GM19328 (cell line): ENCODE data around the gene PTPRN2.
"Not testable (repeated sequence)": the region's sequence is repeated elsewhere in the genome, so short reads cannot be mapped to it uniquely, and the experiment has no call there.

ENCODE experiments used
- ATAC-seq: cut with Tn5 transposase; IDR thresholded peaks from one replicate; pipeline ENCODE4 v1.9.1; 2021; ENCODE audit warnings: mild to moderate bottlenecking, moderate library complexity; ENCODE audit not compliant: unreplicated experiment

Gene PTPRN2

DNA sequence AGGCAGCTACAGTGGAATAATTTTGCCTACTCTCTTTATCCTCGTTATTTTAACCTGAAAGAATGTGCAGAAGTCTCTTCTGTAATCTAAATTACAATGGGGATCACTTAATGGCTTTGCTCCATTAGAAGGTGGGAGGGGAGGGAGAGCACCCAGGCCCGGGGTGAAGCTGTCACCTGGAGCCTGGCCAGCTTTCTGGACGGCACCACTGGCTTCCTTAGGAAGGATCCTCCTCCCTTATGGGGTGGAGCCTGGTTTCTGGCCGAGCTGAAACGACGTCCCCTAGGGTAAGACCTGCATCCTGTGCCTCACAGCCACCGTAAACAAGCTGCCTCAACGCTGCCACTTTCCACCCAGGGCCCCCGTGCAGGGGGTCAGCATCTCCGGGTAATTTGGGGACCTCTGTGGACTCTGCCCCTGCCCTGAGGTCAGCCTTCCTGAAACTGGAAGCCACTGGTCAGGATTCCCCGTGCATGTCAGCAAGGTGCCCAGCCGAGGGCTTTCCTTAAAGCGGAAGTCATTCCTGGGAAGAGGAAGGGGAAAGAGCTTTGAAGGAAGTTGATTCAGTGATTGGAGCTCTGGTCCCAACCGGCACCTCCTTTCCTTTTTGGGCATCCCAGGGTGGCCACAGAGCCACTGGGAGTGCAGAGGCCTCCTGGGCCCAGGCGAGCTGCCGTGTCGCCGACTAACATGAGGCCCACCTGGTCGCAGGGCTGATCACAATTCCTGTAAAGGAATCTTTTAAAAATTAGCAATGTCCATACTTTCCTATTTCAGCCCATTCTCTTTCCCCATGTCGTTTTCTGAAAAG, 681.8 kb downstream of the PTPRN2 start:
- no peak for ATAC-seq

DNA sequence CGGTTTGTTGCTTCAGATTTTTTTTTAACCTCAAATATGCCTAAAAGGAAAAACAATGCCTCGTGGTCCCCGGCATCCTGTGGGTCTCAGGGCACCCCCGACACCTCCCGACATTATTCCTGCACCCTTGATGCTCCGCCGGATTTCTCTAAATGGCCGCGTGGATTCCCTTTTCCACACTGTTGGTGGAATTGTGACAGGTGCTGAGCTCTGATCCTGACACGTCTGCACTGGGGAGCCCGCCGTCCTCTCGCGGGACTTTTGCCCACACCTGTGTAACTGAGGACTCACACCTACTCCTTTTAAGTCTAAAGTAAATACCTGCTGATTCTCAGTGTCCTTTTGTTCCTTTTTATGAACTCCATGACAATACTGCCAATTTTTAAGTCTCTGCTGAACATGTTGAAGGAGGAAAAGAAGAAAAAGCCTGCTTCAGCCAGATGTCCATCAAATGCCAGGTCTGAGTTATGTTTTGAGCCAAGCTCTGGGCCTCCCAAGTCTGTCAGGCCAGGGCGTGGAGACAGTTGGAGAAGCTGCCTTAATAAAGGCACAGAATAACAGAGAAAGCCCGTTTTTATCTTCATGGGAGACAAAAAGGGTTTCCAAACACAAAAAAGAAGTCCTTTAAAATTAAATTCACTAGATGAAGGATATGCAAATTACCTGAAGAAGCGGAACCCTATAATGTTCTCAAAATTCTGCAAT, 682.6 kb downstream of the PTPRN2 start:
- no peak for ATAC-seq

DNA sequence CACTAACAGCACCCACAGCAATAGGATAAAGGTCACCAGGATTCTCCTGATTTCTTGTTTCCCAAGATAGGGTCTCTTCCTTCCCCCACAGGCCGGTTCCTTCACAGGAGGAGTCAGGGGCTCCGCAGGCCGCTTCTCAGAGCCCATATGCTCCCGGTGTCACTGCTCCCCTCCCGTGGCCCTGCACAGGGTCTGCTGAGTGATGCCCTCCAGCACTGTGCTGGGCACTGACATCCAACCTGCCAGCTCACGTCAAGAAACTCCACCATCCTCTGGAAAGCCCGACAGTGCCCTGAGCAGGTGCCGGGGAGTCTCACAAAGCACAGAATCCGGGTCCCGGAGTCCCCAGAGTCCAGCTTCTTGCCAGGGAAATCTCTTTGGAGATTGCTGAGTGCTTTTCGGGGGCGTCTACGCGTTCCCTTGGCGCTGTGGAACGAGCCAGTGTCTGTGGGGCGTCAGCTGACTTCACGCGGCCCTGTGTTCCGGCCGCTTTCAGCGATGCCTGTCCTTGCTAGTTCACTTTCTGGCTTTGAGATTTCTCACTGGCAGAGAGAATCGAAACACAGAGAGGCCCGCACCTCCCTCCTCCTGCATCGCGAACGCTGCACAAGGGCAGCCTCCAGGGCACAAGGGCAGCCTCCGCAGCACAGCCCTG, 683.3 kb downstream of the PTPRN2 start:
- no peak for ATAC-seq

DNA sequence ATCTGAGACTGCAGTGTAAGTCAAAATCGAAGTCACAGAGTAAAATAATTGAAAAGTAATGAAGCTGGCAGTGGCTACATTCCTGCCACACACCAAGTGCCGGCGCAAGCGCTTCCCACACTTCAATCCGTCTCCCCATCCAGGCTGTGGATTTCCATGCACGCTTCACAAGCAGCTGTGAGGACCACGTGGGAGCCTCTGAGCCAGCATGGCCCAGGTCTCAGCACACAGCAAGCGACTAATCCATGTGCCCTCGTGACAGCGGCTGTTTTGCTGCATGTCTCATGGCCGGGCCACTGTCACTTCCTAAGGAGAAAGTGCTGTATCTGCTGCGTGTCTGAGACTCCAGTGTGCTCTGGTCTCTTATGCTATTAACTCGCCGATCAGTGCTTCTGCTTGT, 683.9 kb downstream of the PTPRN2 start:
- ATAC-seq: no peak

DNA sequence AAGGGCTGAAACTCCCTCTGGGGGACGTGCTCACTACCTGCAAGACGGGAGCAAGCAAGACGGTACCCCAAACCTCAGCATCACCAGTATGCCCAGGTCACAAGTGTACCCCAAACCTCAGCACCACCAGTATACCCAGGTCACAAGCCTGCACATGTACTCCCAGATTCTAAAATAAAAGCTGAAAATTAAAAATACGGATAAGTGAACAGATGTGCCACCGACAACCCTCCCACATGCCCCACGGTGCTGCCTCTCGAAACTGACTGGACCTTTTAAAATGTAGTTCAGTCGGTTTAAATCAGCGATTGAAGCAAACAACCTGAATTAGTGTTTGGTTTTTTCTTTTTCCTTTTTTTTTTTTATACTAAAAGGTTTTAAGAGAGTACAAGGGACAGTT, 684.3 kb downstream of the PTPRN2 start:
- ATAC-seq: no peak

DNA sequence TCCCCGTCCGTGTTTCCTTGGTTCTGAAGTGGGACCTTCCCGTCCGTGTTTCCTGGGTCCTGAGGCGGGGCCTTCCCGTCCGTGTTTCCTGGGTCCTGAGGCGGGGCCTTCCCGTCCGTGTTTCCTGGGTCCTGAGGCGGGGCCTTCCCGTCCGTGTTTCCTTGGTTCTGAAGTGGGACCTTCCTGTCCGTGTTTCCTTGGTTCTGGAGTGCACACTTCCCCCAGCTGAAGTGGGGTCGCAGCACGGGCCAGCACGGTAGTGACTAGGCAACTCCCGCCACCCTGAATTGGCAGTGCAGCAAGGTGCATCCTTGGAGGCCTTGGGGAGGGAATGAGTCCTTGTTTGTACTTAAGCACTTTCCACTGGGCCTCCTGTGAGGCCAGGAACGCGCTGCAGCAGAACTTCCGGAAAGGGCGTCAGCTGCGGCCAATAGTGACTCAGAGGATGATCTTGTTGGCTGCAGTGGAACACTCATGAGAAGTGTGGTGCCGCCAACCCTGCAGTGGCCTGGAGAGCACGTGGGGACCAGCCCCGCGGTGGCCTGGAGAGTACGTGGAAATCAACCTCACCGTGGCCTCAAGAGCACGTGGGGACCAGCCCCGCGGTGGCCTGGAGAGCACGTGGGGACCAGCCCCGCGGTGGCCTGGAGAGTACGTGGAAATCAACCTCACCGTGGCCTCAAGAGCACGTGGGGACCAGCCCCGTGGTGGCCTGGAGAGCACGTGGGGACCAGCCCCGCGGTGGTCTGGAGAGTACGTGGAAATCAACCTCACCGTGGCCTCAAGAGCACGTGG, 685.6 kb downstream of the PTPRN2 start:
- not testable (repeated sequence) for ATAC-seq

DNA sequence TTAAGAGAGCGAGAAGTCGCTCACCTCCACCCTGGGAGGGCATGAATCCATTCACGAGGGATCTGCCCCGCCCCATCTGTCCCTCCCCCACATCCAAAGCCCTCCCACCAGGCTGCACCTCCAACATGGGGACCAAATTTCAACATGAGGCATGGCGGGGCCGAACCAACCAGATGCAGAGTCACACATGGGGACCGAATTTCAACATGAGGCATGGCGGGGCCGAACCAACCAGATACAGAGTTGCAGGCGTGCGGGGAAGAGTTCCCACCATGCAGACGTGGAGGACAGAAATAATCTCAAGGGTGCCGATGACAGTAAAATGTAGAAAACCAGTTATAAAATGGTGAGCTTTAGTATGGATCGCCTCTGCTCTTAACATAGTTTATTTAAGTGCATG, 686.5 kb downstream of the PTPRN2 start:
- no peak for ATAC-seq

DNA sequence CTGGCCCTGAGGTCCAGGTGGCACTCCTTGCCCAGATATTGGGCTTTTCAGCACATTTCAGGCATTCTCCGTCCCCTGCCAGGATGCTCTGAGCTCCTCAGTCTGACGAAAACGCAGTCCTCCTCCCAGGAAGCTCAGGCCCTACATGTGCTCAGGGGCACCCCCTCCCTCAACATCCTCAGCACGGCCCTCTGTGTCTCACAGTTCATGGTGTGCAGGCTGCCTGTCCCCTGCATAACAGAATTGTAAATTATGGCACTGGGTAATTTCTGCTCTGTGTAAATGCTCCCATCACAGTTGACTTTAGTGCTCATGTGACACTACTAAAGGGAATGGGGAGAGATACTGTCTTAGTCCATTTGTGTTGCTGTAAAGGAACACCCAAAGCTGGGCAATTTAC, 687.1 kb downstream of the PTPRN2 start:
- no peak for ATAC-seq

DNA sequence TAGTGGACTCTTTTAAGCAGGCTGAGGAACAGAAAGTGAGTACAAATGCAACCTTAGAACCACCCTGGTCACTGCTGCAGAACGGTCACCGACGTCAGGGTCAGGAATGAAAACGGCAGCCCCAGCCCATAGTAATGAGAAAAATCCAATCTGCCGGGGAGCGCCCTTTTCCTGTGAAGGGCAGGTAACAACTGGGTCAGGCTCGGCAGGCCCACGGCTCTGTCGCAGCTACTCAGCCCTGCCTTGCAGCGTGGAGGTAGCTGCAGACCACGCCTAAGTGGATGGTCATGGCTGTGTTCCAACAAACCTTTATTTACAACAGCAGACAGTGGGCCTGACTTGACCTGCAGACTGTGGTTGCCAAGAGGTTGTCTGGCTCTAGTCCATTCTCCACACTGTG, 687.6 kb downstream of the PTPRN2 start:
- no peak for ATAC-seq

DNA sequence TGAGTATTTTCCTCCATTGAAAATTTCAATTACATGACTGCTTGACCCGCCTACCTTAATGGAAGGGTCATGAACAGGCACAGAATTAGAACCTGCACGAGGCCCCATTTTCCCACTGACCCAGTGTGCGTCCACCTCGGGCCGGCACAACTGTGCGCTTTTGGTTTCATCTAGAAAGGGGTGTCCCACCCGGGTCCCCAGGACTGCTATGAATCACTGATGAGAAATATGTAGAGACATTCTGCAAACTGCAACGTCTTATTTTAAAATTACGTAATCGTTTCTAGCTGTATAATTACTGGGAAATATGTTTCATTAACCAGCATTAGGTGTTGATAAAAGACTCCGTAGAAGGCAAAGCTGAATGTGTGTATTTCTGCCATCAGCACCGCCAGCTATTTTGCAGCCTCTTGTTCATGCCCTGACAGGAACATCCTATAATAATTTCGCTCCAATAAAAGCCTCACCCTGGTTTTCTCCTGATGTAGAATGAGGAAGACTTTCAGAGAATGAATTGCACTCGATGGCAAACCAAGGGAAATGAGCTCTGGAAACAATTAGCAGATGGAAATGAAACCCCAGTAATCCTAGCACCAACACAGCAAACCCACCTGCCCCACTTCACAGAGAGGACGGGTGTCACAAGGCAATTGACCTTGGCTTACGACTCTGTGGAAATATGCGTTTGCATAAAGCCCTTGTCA, 688.7 kb downstream of the PTPRN2 start:
- no peak for ATAC-seq

DNA sequence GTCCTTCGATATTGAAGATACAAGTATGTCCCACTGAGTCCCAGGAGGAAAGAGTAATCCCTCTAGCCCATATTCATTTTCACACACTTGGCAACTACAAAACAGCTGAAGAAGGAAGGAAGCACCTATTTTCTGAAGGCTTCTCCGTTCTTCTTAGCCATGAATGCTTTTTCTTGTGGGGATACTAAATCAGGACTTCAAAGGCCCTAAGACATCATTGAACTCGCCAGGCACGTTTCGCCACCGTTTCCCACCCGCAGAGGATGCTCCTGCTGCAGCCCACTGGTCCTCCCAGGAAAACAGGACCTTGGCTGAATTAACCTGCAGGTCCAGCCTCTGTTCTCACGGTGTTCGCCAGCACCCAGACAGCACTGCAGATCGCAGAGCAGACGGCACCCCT, 689.4 kb downstream of the PTPRN2 start:
- ATAC-seq: no peak

DNA sequence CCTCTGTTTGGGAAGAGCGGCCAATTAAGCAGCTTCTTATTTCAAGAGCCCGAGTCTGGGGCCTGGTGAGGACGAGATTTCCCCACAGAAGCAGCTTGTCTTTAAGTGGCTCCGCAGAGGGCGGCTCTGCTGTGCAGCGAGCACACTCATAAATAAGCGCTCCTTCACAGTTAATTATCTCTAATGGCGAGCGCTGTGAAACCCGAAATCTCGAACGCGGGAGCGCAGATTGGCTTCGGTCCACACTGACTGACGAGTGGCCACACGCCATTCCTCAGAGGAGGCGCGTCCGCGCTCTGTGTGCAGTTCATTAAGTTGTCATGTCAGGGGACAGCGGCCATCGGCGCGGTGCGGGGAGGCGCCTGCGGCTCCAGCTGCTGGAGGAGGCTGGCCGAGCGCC, 689.9 kb downstream of the PTPRN2 start:
- ATAC-seq: no peak

DNA sequence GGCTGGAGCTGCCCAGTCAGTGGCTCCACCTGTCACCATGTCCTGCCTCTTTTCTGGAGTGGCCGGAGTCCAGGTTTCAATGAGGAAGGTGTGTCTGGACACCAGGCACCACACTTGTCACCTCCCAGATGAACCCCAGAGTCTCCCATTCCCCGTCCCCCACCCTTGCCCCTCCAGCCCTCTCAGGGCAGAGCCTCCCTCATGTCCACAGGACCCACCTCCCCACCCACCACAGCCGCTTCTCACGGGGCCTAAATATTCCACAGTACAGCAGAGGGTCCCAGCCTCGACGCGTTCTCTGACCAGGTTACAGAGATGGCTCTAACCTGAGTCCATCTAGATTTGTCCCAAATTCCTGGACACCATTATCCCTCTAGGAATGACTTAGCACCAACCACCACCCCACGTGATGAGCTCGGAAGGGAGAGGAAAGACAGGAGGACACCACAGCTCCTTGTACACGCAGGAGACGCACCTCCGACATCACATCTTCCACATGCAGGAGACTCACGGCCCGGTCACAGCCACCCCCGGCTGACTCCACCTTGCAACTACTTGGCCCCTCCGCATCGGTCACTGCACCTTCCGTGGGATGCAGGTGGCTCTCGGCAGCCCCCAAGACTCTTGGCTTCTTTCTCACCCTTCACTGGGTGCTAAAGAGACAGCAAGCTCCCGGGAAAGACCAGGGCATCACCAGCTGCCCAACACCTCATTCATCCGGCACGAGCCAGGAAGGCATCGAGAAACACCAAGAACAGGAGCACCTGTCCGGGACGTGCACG, 690.7 kb downstream of the PTPRN2 start:
- ATAC-seq: no peak

DNA sequence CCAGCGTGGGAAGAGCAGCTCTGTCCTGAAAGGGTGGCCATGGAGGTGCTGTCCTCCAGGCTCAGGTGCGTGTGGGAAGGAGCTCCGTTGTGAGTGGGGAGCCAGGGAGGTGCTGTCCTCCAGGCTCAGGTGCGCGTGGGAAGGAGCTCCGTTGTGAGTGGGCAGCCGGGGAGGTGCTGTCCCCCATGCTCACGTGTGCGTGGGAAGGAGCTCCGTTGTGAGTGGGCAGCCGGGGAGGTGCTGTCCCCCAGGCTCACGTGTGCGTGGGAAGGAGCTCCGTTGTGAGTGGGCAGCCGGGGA, 691.3 kb downstream of the PTPRN2 start:
- ATAC-seq: not testable (repeated sequence)

DNA sequence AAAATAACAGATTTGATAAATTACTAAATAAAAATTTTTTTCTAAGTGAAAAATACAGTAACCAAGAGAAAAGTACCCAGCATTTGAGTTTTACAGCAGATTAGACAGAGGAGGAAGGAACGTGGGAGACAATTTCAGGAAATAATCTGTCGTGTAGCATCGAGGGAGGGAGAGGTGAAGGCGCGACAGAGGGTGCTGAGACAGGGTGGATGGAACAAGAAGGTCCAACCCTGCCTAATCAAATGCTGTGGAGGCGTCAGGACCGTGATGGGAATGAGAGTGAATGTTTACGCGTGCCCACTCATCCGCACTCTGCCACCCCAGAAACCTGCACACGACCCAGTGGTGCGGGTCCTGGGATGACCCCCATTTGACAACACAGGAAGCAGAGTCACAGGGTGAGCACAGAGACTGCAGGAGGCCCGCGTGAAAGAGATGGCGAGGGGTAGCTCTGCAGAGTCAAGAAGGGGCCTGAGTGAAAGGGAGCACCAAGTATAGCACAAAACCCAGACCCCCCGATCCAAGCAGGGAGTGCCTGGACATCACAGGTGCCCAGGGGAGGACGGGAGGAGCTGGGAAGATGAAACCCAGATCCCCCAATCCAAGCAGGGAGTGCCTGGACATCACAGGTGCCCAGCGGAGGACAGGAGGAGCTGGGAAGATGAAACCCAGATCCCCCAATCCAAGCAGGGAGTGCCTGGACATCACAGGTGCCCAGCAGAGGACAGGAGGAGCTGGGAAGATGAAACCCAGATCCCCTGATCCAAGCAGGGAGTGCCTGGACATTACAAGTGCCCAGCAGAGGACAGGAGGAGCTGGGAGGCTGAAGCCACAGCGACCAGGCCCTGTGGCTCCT, 691.9 kb downstream of the PTPRN2 start:
- no peak for ATAC-seq

DNA sequence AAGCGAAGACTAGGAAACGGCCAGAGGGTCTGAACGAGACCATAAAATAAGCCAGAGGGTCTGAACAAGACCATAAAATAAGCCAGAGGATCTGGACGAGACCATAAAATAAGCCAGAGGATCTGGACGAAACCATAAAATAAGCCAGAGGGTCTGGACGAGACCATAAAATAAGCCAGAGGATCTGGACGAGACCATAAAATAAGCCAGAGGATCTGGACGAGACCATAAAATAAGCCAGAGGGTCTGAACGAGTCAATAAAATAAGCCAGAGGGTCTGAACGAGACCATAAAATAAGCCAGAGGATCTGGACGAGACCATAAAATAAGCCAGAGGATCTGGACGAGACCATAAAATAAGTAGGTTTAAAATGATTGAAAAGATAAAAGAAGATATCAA, 692.5 kb downstream of the PTPRN2 start:
- ATAC-seq: not testable (repeated sequence)

DNA sequence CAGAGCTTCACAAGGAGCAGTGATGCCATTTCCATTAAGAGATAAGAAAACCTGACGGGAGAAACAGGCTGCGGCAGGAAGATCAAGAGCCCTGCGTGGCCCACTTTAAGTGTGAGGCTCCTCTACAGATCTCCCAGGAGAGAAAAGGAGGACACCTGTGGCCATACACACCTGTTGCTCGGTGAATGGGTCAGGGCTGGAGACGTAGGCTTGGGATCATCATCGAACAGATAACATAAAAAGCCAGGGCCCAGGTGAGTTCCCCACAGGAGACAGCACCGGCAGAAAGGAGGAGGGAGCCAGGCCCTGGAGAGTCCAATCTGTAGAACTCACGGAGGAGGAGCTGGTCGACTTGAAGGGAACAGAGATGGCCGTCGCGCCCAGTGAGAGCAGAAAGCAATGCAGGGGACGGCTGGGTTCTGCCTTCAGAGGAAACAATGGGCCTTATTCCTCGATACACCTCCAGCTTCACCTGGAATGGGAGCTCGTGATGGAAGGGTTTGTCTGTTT, 694.0 kb downstream of the PTPRN2 start:
- no peak for ATAC-seq

DNA sequence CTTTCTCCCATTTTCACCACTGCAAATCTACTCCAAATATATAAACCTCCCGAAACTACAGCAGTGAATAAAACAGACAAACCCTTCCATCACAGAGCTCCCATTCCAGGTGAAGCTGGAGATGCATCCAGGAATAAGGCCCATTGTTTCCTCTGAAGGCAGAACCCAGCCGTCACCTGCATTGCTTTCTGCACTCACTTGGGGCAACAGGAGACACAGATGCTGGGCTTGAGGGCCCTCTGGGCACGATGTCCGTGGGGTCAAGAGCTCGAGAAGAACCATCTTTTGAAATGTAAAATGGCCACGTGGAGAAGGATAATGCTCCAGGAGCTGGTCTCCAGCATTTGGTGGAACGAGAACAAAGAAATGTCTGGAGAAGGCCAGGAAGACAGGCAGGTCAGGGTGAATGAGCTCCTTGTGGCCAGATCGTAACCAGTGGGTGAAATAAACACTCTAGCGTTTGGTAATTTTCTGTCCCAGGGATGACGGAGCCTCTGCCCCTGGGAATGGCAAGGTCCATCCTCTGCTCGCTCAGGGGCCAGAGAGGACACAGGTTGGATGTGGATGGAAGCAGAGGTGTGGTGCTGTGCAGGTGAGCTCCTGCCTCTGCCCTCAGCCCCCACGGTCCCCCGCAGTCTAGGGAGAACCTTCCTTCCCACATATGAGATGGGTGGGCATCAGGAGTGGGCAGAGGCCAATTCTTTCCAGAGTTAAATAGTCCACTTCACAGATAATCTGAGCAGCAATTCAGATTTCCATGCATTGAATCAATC, 694.7 kb downstream of the PTPRN2 start:
- ATAC-seq: no peak
